GM12878 (cell line): ENCODE data around the gene SLFNL1. TPM values are rescaled to one million over a fixed set of nuclear protein-coding genes. Genes with fewer than 3 reads are reported as not detected.

Experiments used
- CHD4 ChIP-seq: fragments of 200-600 bp; sonication (generic); IDR thresholded peaks from 2 replicates; pipeline ENCODE4 v1.6.1; 2016; ENCODE audit warnings: mild to moderate bottlenecking
- JUNB ChIP-seq: IDR thresholded peaks from 2 replicates; pipeline ENCODE4 v1.6.1; 2016; ENCODE audit warnings: antibody characterized with exemption, mild to moderate bottlenecking
- NFIC ChIP-seq: IDR thresholded peaks from 2 replicates; pipeline ENCODE4 v1.6.1; 2012; ENCODE audit warnings: low read depth, mild to moderate bottlenecking, inconsistent platforms, low read length, moderate library complexity
- NFYB ChIP-seq: IDR thresholded peaks from 2 replicates; pipeline ENCODE4 v1.6.1; 2011; ENCODE audit warnings: low read depth, mild to moderate bottlenecking, low read length, improper control_type of control experiment, moderate library complexity; ENCODE audit not compliant: insufficient read depth
- SPI1 ChIP-seq: IDR thresholded peaks from 2 replicates; pipeline ENCODE4 v1.6.1; 2011; ENCODE audit warnings: low read depth, mild to moderate bottlenecking, low read length, moderate library complexity, borderline replicate concordance; ENCODE audit not compliant: insufficient read depth
- ZNF592 ChIP-seq: fragments of 450-650 bp; IDR thresholded peaks from 2 replicates; pipeline ENCODE4 v1.6.1; 2017; ENCODE audit warnings: mild to moderate bottlenecking, moderate library complexity
- polyA plus RNA-seq, 11 experiments: library from polyadenylated mRNA; depleted of rRNA in 4 of 11; unstranded in 6 of 11; stranded (reverse) in 5 of 11; fragments of >200 nt; fragmentation: Nextera tagmentation in 4 of 11; fragmentation: Illumina TruSeq in 1 of 11; extraction: Ambion mirVana in 4 of 11; extraction: Trizol in 1 of 11; gene quantifications; 1 replicate in 1 of 11; 2 replicates in 10 of 11; pipeline versions ENCODE4 v1.2.1 to v1.2.3, GENCODE V29; 2011 to 2016; ENCODE audit warnings: inconsistent platforms in 2 of 11, missing spikeins in 2 of 11, low read depth in 1 of 11
- total RNA-seq, 4 experiments: library from RNA; depleted of rRNA in 3 of 4; stranded (reverse); fragments of >200 nt in 3 of 4; fragmentation: Illumina TruSeq in 1 of 4; extraction: Trizol in 1 of 4; gene quantifications; 2 replicates each; pipeline versions ENCODE4 v1.2.1 to v1.2.3, GENCODE V29; 2013 to 2021
- TF ChIP-seq, protein P1 (sequence below): fragments of 450-650 bp; formaldehyde crosslinking; IDR thresholded peaks from 2 replicates; pipeline ENCODE4 v1.5.0; 2022; ENCODE audit warnings: mild to moderate bottlenecking, missing genetic modification characterization

SLFNL1 gene
- total and polyA plus RNA-seq, 10 of the 15 experiments (the other 5 are each of a cell fraction or from before 2014, with no cell fraction given), result 0.05 to 0.98 (median 0.16) TPM; not detected in 2

DNA sequence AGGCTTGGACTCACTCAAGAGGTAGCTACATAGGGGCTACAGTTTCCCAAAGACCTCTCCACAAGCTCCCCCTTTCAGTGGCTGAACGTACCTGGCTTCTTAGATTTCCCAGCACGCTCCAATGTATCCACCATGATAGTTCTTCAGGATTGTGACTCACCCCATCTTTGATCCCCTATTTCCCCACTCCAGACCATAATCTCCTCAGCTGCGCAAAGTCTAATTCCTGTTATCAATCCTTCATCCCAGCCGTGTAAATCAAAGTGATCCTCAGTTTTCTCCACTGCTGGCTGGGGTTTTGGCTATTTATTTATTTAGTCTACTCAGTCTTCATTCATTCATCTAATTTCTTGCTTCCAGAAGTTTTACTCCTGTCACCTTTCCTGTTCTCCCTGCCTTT is 55.1 kb downstream of the SLFNL1 start (continued):
- TF ChIP-seq, protein P1, sequence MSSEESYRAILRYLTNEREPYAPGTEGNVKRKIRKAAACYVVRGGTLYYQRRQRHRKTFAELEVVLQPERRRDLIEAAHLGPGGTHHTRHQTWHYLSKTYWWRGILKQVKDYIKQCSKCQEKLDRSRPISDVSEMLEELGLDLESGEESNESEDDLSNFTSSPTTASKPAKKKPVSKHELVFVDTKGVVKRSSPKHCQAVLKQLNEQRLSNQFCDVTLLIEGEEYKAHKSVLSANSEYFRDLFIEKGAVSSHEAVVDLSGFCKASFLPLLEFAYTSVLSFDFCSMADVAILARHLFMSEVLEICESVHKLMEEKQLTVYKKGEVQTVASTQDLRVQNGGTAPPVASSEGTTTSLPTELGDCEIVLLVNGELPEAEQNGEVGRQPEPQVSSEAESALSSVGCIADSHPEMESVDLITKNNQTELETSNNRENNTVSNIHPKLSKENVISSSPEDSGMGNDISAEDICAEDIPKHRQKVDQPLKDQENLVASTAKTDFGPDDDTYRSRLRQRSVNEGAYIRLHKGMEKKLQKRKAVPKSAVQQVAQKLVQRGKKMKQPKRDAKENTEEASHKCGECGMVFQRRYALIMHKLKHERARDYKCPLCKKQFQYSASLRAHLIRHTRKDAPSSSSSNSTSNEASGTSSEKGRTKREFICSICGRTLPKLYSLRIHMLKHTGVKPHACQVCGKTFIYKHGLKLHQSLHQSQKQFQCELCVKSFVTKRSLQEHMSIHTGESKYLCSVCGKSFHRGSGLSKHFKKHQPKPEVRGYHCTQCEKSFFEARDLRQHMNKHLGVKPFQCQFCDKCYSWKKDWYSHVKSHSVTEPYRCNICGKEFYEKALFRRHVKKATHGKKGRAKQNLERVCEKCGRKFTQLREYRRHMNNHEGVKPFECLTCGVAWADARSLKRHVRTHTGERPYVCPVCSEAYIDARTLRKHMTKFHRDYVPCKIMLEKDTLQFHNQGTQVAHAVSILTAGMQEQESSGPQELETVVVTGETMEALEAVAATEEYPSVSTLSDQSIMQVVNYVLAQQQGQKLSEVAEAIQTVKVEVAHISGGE (CRISPR knock-in tag), result no peak
- no peak for TF ChIP-seq JUNB
- TF ChIP-seq NFYB, result no peak
- TF ChIP-seq SPI1, result no peak
- no peak for TF ChIP-seq CHD4
- no peak for TF ChIP-seq ZNF592
- no peak for TF ChIP-seq NFIC

Other genes with a start within 250 kb of the SLFNL1 start
- gene KCNQ4, start 237.9 kb downstream of the SLFNL1 start, total RNA-seq (2014; rRNA removed), result under 0.01 and 0.11 TPM in 2 replicates
- 0.04 and 0.05 TPM in 2 replicates for gene KCNQ4, start 237.9 kb downstream of the SLFNL1 start, total RNA-seq (2014; rRNA removed; fragmentation: Illumina TruSeq; extraction: Trizol)
- 0.18 and 0.21 TPM in 2 replicates for gene KCNQ4, start 237.9 kb downstream of the SLFNL1 start, total RNA-seq (2021)
- 0.03 and 0.04 TPM in 2 replicates for gene KCNQ4, start 237.9 kb downstream of the SLFNL1 start, polyA plus RNA-seq (2011; rRNA removed)
- gene KCNQ4, start 237.9 kb downstream of the SLFNL1 start, polyA plus RNA-seq (2014; fragmentation: Illumina TruSeq; extraction: Trizol), result 0.08 and 0.13 TPM in 2 replicates
- not detected for gene KCNQ4, start 237.9 kb downstream of the SLFNL1 start, polyA plus RNA-seq (2014; fragmentation: Nextera tagmentation; extraction: Ambion mirVana)
- 0.10 and 0.30 TPM in 2 replicates for gene KCNQ4, start 237.9 kb downstream of the SLFNL1 start, polyA plus RNA-seq (2014; rRNA removed)
- under 1 TPM; 0.05 to 0.07 TPM for gene KCNQ4, start 237.9 kb downstream of the SLFNL1 start, polyA plus RNA-seq (2016; fragmentation: Nextera tagmentation; extraction: Ambion mirVana)
- gene CITED4, start 159.4 kb downstream of the SLFNL1 start, total RNA-seq (2014; rRNA removed), result 0.11 and 0.28 TPM in 2 replicates
- gene CITED4, start 159.4 kb downstream of the SLFNL1 start, total RNA-seq (2014; rRNA removed; fragmentation: Illumina TruSeq; extraction: Trizol), result 0.13 TPM in 1 of 2 replicates, not detected in the other
- 0.56 and 0.64 TPM in 2 replicates for gene CITED4, start 159.4 kb downstream of the SLFNL1 start, total RNA-seq (2021)
- gene CITED4, start 159.4 kb downstream of the SLFNL1 start, polyA plus RNA-seq (2011; rRNA removed), result not detected in 2 replicates
- not detected in 2 replicates for gene CITED4, start 159.4 kb downstream of the SLFNL1 start, polyA plus RNA-seq (2014; fragmentation: Illumina TruSeq; extraction: Trizol)
- gene CITED4, start 159.4 kb downstream of the SLFNL1 start, polyA plus RNA-seq (2014; fragmentation: Nextera tagmentation; extraction: Ambion mirVana), result not detected
- gene CITED4, start 159.4 kb downstream of the SLFNL1 start, polyA plus RNA-seq (2014; rRNA removed), result 0.24 and 0.52 TPM in 2 replicates
- not detected for gene CITED4, start 159.4 kb downstream of the SLFNL1 start, polyA plus RNA-seq (2016; fragmentation: Nextera tagmentation; extraction: Ambion mirVana)
- 42.9 and 46.4 TPM in 2 replicates for gene CTPS1, start 42.0 kb downstream of the SLFNL1 start, total RNA-seq (2014; rRNA removed)
- 71.5 and 74.7 TPM in 2 replicates for gene CTPS1, start 42.0 kb downstream of the SLFNL1 start, total RNA-seq (2014; rRNA removed; fragmentation: Illumina TruSeq; extraction: Trizol)
- 73.8 and 75.8 TPM in 2 replicates for gene CTPS1, start 42.0 kb downstream of the SLFNL1 start, total RNA-seq (2021)
- gene CTPS1, start 42.0 kb downstream of the SLFNL1 start, polyA plus RNA-seq (2011; rRNA removed), result 24.0 and 27.5 TPM in 2 replicates
- gene CTPS1, start 42.0 kb downstream of the SLFNL1 start, polyA plus RNA-seq (2014; fragmentation: Illumina TruSeq; extraction: Trizol), result 106 and 138 TPM in 2 replicates
- 10 to 100 TPM; 44.8 to 50.9 TPM for gene CTPS1, start 42.0 kb downstream of the SLFNL1 start, polyA plus RNA-seq (2014; fragmentation: Nextera tagmentation; extraction: Ambion mirVana)
- gene CTPS1, start 42.0 kb downstream of the SLFNL1 start, polyA plus RNA-seq (2014; rRNA removed), result 49.2 and 49.7 TPM in 2 replicates
- gene CTPS1, start 42.0 kb downstream of the SLFNL1 start, polyA plus RNA-seq (2016; fragmentation: Nextera tagmentation; extraction: Ambion mirVana), result 100 to 1,000 TPM in 1 of 2 experiments, 10 to 100 TPM in 1; 97.0 to 101 TPM
- 30.6 and 40.6 TPM in 2 replicates for gene SCMH1, start 220.6 kb upstream of the SLFNL1 start, total RNA-seq (2014; rRNA removed)
- gene SCMH1, start 220.6 kb upstream of the SLFNL1 start, total RNA-seq (2014; rRNA removed; fragmentation: Illumina TruSeq; extraction: Trizol), result 25.9 and 26.0 TPM in 2 replicates
- gene SCMH1, start 220.6 kb upstream of the SLFNL1 start, total RNA-seq (2021), result 27.5 and 30.8 TPM in 2 replicates
- gene SCMH1, start 220.6 kb upstream of the SLFNL1 start, polyA plus RNA-seq (2011; rRNA removed), result 27.3 and 44.1 TPM in 2 replicates
- gene SCMH1, start 220.6 kb upstream of the SLFNL1 start, polyA plus RNA-seq (2014; fragmentation: Illumina TruSeq; extraction: Trizol), result 29.7 and 33.1 TPM in 2 replicates
- 1 to 10 TPM; 7.5 to 7.9 TPM for gene SCMH1, start 220.6 kb upstream of the SLFNL1 start, polyA plus RNA-seq (2014; fragmentation: Nextera tagmentation; extraction: Ambion mirVana)
- 31.7 and 33.3 TPM in 2 replicates for gene SCMH1, start 220.6 kb upstream of the SLFNL1 start, polyA plus RNA-seq (2014; rRNA removed)
- gene SCMH1, start 220.6 kb upstream of the SLFNL1 start, polyA plus RNA-seq (2016; fragmentation: Nextera tagmentation; extraction: Ambion mirVana), result 10 to 100 TPM; 20.8 to 23.6 TPM